ENCODE data around the gene C2. TPM values are rescaled to one million over a fixed set of nuclear protein-coding genes. Genes with fewer than 3 reads are reported as not detected.
"Not testable (repeated sequence)": the region's sequence is repeated elsewhere in the genome, so short reads cannot be mapped to it uniquely, and the experiment has no call there.

Gene C2
- total and polyA plus RNA-seq, 2 donors, result 4.0 to 10.0 TPM

- DNase-seq (ENCODE audit: extremely low spot score), result no peak
- Histone ChIP-seq H3K4me1 (ENCODE audit: insufficient read depth) (no peaks in the 10 kb centered on the region), H3K36me3 (ENCODE audit: insufficient read depth) (no peaks in the 10 kb centered on the region), H3K27ac (ENCODE audit: low read depth) (peak overlapping the region; percentile 90), H3K4me3 (ENCODE audit: low read depth, low read length) (peak overlapping the region; percentile 48)
- 7% methylated on average over 19 of the region's 19 CpGs for WGBS
Measured at GRCh38 chr6:31972709-31973350, 45.3 kb downstream of the C2 start.

- not testable (repeated sequence) for H3K4me1 ChIP-seq (ENCODE audit: insufficient read depth)
Measured at GRCh38 chr6:31976065-31976464, 48.5 kb downstream of the C2 start.

GRCh38 chr6:31977816-31978431 lies 50.4 kb downstream of the C2 start:
- Histone ChIP-seq H3K36me3 (ENCODE audit: insufficient read depth) (no peaks in the 10 kb centered on the region), H3K4me3 (ENCODE audit: low read depth, low read length) (no peak overlapping the region), H3K27ac (ENCODE audit: low read depth) (no peak overlapping the region), H3K4me1 (ENCODE audit: insufficient read depth) (no peaks in the 10 kb centered on the region)
- 91% methylated on average over 12 of the region's 12 CpGs for WGBS
- no peak for DNase-seq (ENCODE audit: extremely low spot score)

More at GRCh38 chr6:31976065-31976464, 48.5 kb downstream of the C2 start:
- not testable (repeated sequence) for H3K4me3 ChIP-seq (ENCODE audit: low read depth, low read length); H3K36me3 ChIP-seq (ENCODE audit: insufficient read depth); DNase-seq (ENCODE audit: extremely low spot score); H3K27ac ChIP-seq (ENCODE audit: low read depth)
- WGBS, result 96% methylated on average over 30 of the region's 30 CpGs

GRCh38 chr6:31978831-31979230 lies 51.3 kb downstream of the C2 start:
- DNase-seq (ENCODE audit: extremely low spot score), result no peak
- no peak overlapping the region for H3K4me3 ChIP-seq (ENCODE audit: low read depth, low read length)
- no peaks in the 10 kb centered on the region for H3K4me1 ChIP-seq (ENCODE audit: insufficient read depth)
- no peaks in the 10 kb centered on the region for H3K36me3 ChIP-seq (ENCODE audit: insufficient read depth)
- 91% methylated on average over 5 of the region's 5 CpGs for WGBS
- H3K27ac ChIP-seq (ENCODE audit: low read depth), result no peak overlapping the region

GRCh38 chr6:31979238-31979898 lies 51.9 kb downstream of the C2 start:
- Histone ChIP-seq H3K4me1 (ENCODE audit: insufficient read depth) (no peaks in the 10 kb centered on the region), H3K36me3 (ENCODE audit: insufficient read depth) (no peaks in the 10 kb centered on the region), H3K4me3 (ENCODE audit: low read depth, low read length) (no peak overlapping the region), H3K27ac (ENCODE audit: low read depth) (no peak overlapping the region)
- 89% methylated on average over 3 of the region's 3 CpGs for WGBS
- no peak for DNase-seq (ENCODE audit: extremely low spot score)

GRCh38 chr6:31980195-31980876 lies 52.8 kb downstream of the C2 start:
- H3K4me3 ChIP-seq (ENCODE audit: low read depth, low read length); H3K27ac ChIP-seq (ENCODE audit: low read depth); H3K36me3 ChIP-seq (ENCODE audit: insufficient read depth); DNase-seq (ENCODE audit: extremely low spot score); H3K4me1 ChIP-seq (ENCODE audit: insufficient read depth): not testable (repeated sequence)
- WGBS, result 90% methylated on average over 13 of the region's 13 CpGs

GRCh38 chr6:31980998-31981397 lies 53.5 kb downstream of the C2 start:
- DNase-seq (ENCODE audit: extremely low spot score); H3K4me3 ChIP-seq (ENCODE audit: low read depth, low read length); H3K27ac ChIP-seq (ENCODE audit: low read depth); H3K4me1 ChIP-seq (ENCODE audit: insufficient read depth); H3K36me3 ChIP-seq (ENCODE audit: insufficient read depth): not testable (repeated sequence)
- no CpG with 5 or more reads among the region's 5 CpGs for WGBS

GRCh38 chr6:31981744-31982143 lies 54.2 kb downstream of the C2 start, which contains the start of gene C4A:
Gene C4A (plus strand): TSS chr6:31982057. CDS start chr6:31982108, 51 bp downstream.
- H3K27ac ChIP-seq (ENCODE audit: low read depth); H3K4me3 ChIP-seq (ENCODE audit: low read depth, low read length); DNase-seq (ENCODE audit: extremely low spot score); H3K4me1 ChIP-seq (ENCODE audit: insufficient read depth); H3K36me3 ChIP-seq (ENCODE audit: insufficient read depth): not testable (repeated sequence)
- no CpG with 5 or more reads among the region's 7 CpGs for WGBS

GRCh38 chr6:31989363-31989762 lies 61.8 kb downstream of the C2 start:
- not testable (repeated sequence) for H3K4me3 ChIP-seq (ENCODE audit: low read depth, low read length); H3K27ac ChIP-seq (ENCODE audit: low read depth); H3K36me3 ChIP-seq (ENCODE audit: insufficient read depth); DNase-seq (ENCODE audit: extremely low spot score); H3K4me1 ChIP-seq (ENCODE audit: insufficient read depth)
- WGBS, result no CpG with 5 or more reads among the region's 10 CpGs

- DNase-seq (ENCODE audit: extremely low spot score); H3K4me3 ChIP-seq (ENCODE audit: low read depth, low read length); H3K36me3 ChIP-seq (ENCODE audit: insufficient read depth); H3K4me1 ChIP-seq (ENCODE audit: insufficient read depth); H3K27ac ChIP-seq (ENCODE audit: low read depth): not testable (repeated sequence)
- 99% methylated on average over 8 of the region's 14 CpGs for WGBS
Measured at GRCh38 chr6:31994421-31994820, 66.9 kb downstream of the C2 start.

Small RNA genes lying within 50 kb of the gene (small RNA-seq; reads per million reads assigned to genes)
- gene AL645922.1, result not detected

Other genes starting within 250 kb of the C2 start
Only the 30 nearest of the 34 such genes appear.
- 42.6 TPM for gene ABHD16A, start 224.4 kb upstream of the C2 start, total RNA-seq
- gene ABHD16A, start 224.4 kb upstream of the C2 start, polyA plus RNA-seq, result 56.4 TPM
- not detected for gene LY6G6F, start 220.9 kb upstream of the C2 start, total RNA-seq
- not detected for gene LY6G6F, start 220.9 kb upstream of the C2 start, polyA plus RNA-seq
- 3.1 TPM for gene LY6G6D, start 212.4 kb upstream of the C2 start, total RNA-seq
- 1.7 TPM for gene LY6G6D, start 212.4 kb upstream of the C2 start, polyA plus RNA-seq
- not detected for gene LY6G6C, start 206.0 kb upstream of the C2 start, total RNA-seq
- not detected for gene LY6G6C, start 206.0 kb upstream of the C2 start, polyA plus RNA-seq
- gene MPIG6B, start 204.3 kb upstream of the C2 start, total RNA-seq, result 0.32 TPM
- 0.62 TPM for gene MPIG6B, start 204.3 kb upstream of the C2 start, polyA plus RNA-seq
- 81.6 TPM for gene DDAH2, start 198.4 kb upstream of the C2 start, total RNA-seq
- 115 TPM for gene DDAH2, start 198.4 kb upstream of the C2 start, polyA plus RNA-seq
- 200 TPM for gene CLIC1, start 191.2 kb upstream of the C2 start, total RNA-seq
- gene CLIC1, start 191.2 kb upstream of the C2 start, polyA plus RNA-seq, result 303 TPM
- gene MSH5, start 187.7 kb upstream of the C2 start, total RNA-seq, result 14.8 TPM
- gene MSH5, start 187.7 kb upstream of the C2 start, polyA plus RNA-seq, result 2.9 TPM
- gene SAPCD1, start 165.1 kb upstream of the C2 start, total RNA-seq, result 0.90 TPM
- 1.3 TPM for gene SAPCD1, start 165.1 kb upstream of the C2 start, polyA plus RNA-seq
- 0.42 TPM for gene VWA7, start 150.4 kb upstream of the C2 start, total RNA-seq
- gene VWA7, start 150.4 kb upstream of the C2 start, polyA plus RNA-seq, result 0.39 TPM
- 16.7 TPM for gene VARS1, start 132.0 kb upstream of the C2 start, total RNA-seq
- 34.4 TPM for gene VARS1, start 132.0 kb upstream of the C2 start, polyA plus RNA-seq
- 22.5 TPM for gene LSM2, start 120.8 kb upstream of the C2 start, total RNA-seq
- 69.4 TPM for gene LSM2, start 120.8 kb upstream of the C2 start, polyA plus RNA-seq
- gene HSPA1L, start 112.4 kb upstream of the C2 start, total RNA-seq, result 2.5 TPM
- 2.9 TPM for gene HSPA1L, start 112.4 kb upstream of the C2 start, polyA plus RNA-seq
- gene HSPA1A, start 112.2 kb upstream of the C2 start, total RNA-seq, result 152 TPM
- gene HSPA1A, start 112.2 kb upstream of the C2 start, polyA plus RNA-seq, result 374 TPM
- gene HSPA1B, start 100.0 kb upstream of the C2 start, total RNA-seq, result 137 TPM
- gene HSPA1B, start 100.0 kb upstream of the C2 start, polyA plus RNA-seq, result 269 TPM
- gene NEU1, start 64.9 kb upstream of the C2 start, total RNA-seq, result 18.4 TPM
- gene NEU1, start 64.9 kb upstream of the C2 start, polyA plus RNA-seq, result 52.1 TPM
- 3.3 TPM for gene SLC44A4, start 48.7 kb upstream of the C2 start, total RNA-seq
- gene SLC44A4, start 48.7 kb upstream of the C2 start, polyA plus RNA-seq, result 4.2 TPM
- gene EHMT2, start 30.0 kb upstream of the C2 start, total RNA-seq, result 33.1 TPM
- 45.5 TPM for gene EHMT2, start 30.0 kb upstream of the C2 start, polyA plus RNA-seq
- gene ZBTB12, start 25.6 kb upstream of the C2 start, total RNA-seq, result 4.8 TPM
- 10.1 TPM for gene ZBTB12, start 25.6 kb upstream of the C2 start, polyA plus RNA-seq
- gene CFB, start 18.4 kb downstream of the C2 start, total RNA-seq, result 6.5 TPM
- gene CFB, start 18.4 kb downstream of the C2 start, polyA plus RNA-seq, result 39.6 TPM
- 39.8 TPM for gene NELFE, start 31.3 kb downstream of the C2 start, total RNA-seq
- gene NELFE, start 31.3 kb downstream of the C2 start, polyA plus RNA-seq, result 53.6 TPM
- gene SKIC2, start 31.5 kb downstream of the C2 start, total RNA-seq, result 28.9 TPM
- gene SKIC2, start 31.5 kb downstream of the C2 start, polyA plus RNA-seq, result 48.8 TPM
- gene DXO, start 44.4 kb downstream of the C2 start, total RNA-seq, result 8.5 TPM
- gene DXO, start 44.4 kb downstream of the C2 start, polyA plus RNA-seq, result 20.2 TPM
- gene C4A, start 54.3 kb downstream of the C2 start, total RNA-seq, result 3.6 TPM
- gene C4A, start 54.3 kb downstream of the C2 start, polyA plus RNA-seq, result 126 TPM
- gene C4B, start 87.1 kb downstream of the C2 start, total RNA-seq, result 4.7 TPM
- gene C4B, start 87.1 kb downstream of the C2 start, polyA plus RNA-seq, result 142 TPM
- gene CYP21A2, start 110.7 kb downstream of the C2 start, total RNA-seq, result not detected
- gene CYP21A2, start 110.7 kb downstream of the C2 start, polyA plus RNA-seq, result 2.3 TPM
- 171 TPM for gene TNXB, start 181.6 kb downstream of the C2 start, total RNA-seq
- gene TNXB, start 181.6 kb downstream of the C2 start, polyA plus RNA-seq, result 93.5 TPM
- 28.8 TPM for gene ATF6B, start 200.5 kb downstream of the C2 start, total RNA-seq
- 68.3 TPM for gene ATF6B, start 200.5 kb downstream of the C2 start, polyA plus RNA-seq
- gene FKBPL, start 202.6 kb downstream of the C2 start, total RNA-seq, result 3.0 TPM
- 5.6 TPM for gene FKBPL, start 202.6 kb downstream of the C2 start, polyA plus RNA-seq
- 0.42 TPM for gene PRRT1, start 224.2 kb downstream of the C2 start, total RNA-seq
- 10.8 TPM for gene PRRT1, start 224.2 kb downstream of the C2 start, polyA plus RNA-seq